Middle frontal gyrus (tissue), 1 donor: ENCODE results near the gene CXCR6.
"Not testable (repeated sequence)": the region's sequence is repeated elsewhere in the genome, so short reads cannot be mapped to it uniquely, and the experiment has no call there.

Source experiments
- DNase-seq: peaks from one replicate; pipeline ENCODE4 v3.0.0-alpha.2; 2015; ENCODE audit warnings: low spot score; ENCODE audit errors: extremely low spot score

CXCR6 gene

GRCh38 chr3:45986303-45986982, 43.2 kb downstream of the CXCR6 start:
- DNase-seq: no peak

- DNase-seq: peak; percentile 14
These were observed 44.4 kb downstream of the CXCR6 start for GRCh38 chr3:45987368-45988291.

GRCh38 chr3:45988362-45988761, 45.1 kb downstream of the CXCR6 start:
- DNase-seq: no peak

- no peak for DNase-seq
These were observed 45.5 kb downstream of the CXCR6 start for GRCh38 chr3:45988804-45989203.

- DNase-seq: no peak
These were observed 46.9 kb downstream of the CXCR6 start for GRCh38 chr3:45990181-45990580.

- DNase-seq: no peak
These were observed 48.1 kb downstream of the CXCR6 start for GRCh38 chr3:45991341-45991740.

GRCh38 chr3:45992133-45992729, 49.0 kb downstream of the CXCR6 start:
- DNase-seq: no peak

GRCh38 chr3:45992821-45993221, 49.6 kb downstream of the CXCR6 start:
- DNase-seq: no peak

GRCh38 chr3:45993421-45994027, 50.3 kb downstream of the CXCR6 start:
- no peak for DNase-seq

- no peak for DNase-seq
These were observed 51.4 kb downstream of the CXCR6 start for GRCh38 chr3:45994419-45995235.

GRCh38 chr3:45995236-45996192, 52.2 kb downstream of the CXCR6 start, which contains the start of gene FYCO1:
Gene FYCO1 (minus strand): TSS chr3:45995824. CDS start chr3:45984910, 10,914 bp downstream.
- peak; percentile 74 for DNase-seq

- not testable (repeated sequence) for DNase-seq
These were observed 54.2 kb downstream of the CXCR6 start for GRCh38 chr3:45997499-45997898.

- DNase-seq: no peak
These were observed 54.7 kb downstream of the CXCR6 start for GRCh38 chr3:45997942-45998341.
